Stromal cell of bone marrow (primary cell): Measurements from ENCODE around the gene SH3TC1.

ENCODE experiments used
- DNase-seq: peaks from one replicate; pipeline ENCODE4 v3.0.0-alpha.2; 2012; ENCODE audit warnings: low read depth

SH3TC1 gene

DNA sequence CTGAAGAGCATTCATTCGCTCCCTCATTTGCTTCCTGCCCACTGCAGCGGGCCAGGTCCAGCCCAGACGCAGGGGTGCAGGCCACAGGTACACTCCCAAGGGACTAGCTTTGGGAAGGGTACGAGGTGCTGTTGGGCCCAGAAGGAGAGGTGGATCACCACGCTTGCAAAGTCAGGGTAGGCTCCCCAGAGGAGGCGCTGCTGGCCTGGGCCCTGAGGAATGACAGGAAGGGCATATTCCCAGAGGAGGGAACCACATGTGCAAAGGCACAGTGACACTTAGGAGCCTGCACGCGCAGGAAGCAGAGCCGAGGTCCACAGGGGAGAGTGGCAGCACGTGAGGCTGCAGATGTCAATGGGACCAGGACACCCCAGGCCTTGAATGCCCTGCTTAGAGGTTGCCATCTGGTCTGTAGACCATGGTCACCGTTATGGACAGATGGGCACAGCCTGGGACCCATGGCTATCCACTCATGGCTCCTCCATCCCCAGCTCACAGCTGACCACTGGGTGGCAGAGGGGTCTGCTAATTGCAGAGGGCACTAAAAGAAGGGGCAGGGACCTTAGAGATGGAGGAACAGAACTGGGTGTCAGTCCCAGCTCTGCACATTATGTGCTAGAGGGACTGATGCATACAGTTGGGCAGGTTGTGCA, 78.4 kb downstream of the SH3TC1 start:
- no peak for DNase-seq

- no peak for DNase-seq
Observed at GRCh38 chr4:8278009-8278395, 78.9 kb downstream of the SH3TC1 start.

DNA sequence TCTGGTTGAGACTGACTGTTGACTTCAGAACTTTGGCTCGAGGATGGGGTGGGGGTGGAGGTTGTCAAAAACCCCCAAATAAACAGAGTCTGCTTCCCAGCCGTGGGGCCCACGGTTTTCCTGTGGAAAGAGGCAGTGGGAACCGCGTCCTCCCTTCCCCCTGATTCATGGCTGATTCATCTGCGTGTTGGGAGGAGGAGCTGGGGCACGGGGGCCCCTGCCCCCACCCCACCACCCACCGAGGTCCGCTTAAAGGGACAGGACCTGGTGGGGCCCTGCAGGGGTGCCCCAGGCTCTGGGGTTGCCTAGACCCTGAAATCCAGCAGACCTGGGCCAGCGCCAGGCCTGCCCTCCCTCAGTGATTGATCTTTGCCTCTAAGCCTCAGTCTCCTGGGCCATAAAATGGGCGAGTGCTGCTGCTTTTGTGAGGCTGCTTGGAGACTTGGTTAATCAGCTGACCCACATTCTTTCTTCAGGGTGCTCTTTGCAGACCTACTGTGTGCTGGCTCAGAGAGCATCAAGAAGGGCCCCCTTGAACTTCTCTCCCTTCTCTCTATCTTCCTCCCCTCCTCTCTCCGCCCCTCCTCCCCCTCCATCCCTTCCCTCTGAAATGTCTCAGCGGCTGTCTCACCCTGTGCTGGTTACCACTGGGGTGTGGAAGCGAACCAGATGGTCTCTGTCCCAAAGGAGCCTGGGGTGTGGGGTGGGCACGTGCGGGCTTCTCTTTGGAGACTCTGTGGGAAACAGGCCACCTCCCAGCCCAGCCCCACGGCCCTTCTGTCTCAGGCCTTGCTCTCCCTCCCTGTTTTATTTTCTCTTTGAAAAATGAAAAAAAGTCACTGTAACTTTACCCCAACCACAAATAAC, 79.6 kb downstream of the SH3TC1 start:
- peak; percentile 91 for DNase-seq

DNA sequence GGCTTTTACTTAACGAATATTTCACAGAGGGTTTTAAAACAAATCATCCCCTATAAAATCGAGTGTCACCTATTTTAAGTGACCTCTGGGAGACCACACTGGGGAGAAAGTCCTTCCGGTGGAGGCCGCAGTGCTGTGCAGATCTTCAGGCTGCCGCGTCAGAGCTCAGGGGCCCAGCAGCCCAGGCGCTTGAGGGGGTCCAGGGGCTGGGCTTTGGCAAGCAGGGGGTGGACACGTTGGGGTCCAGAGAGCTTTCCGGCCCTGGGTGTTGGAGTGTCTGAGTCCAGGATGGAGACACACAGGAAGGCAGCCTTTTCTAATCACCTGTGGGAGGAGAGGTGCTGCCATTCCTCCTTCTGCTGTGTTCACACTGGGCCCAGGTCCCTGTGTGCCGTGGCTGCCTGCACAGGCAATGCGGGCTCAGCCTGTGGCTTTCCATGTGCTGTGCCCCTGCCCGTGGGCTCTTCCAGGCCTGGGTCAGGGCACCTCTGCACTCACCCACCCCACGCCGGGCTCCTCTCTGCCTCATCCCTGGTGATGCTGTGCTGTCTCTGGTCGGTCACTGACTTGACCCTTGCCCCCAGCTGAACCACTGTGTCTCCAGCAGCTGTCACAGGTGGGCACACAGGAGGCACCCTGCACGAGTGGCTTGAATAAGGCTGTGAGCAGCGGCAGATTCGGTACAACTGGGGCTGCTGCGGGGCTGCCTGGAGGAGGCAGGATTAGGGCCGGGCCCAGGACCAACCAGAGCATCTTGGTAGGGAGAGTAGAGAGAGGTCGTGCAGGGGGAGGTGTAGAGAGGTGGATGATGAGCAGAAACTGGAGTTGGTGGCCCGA, 80.4 kb downstream of the SH3TC1 start:
- DNase-seq = no peak

DNA sequence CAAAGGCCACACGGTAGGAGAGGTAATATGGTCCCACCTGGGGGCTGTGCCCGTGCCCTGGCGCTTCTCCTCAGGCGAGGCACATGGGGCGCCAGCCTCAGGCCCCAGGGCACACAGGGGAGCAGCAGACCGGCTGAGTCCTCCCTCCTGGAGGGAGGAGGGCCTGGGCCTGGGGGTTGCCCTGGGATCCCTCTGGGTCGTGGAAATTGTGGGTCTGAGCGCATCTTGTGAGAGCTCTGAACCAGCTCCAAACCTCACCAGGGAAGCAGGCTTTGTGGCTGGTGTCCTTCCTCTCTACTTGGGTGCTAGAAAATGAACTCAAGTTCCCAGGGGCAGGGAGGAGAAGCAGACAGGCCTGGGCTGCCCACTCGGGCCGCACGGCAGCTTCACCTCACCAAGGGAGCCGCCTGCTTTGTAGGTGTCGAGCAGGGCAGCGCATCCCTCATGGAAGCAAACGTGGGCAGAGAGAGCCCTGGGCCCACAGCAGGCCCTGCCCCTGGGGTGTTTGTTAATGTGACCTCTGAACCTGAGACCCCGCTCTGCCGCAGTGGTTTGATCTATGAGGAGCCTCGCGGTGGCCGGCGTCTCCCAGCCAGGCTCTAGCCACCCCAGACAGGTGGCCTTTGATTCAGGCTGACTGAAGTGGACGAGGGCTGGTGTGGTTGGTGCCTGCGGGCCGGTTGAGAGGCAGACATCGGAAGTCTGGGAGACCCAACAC, 81.2 kb downstream of the SH3TC1 start:
- DNase-seq = no peak

GRCh38 chr4:8280876-8281440, 81.9 kb downstream of the SH3TC1 start:
- DNase-seq = no peak

DNA sequence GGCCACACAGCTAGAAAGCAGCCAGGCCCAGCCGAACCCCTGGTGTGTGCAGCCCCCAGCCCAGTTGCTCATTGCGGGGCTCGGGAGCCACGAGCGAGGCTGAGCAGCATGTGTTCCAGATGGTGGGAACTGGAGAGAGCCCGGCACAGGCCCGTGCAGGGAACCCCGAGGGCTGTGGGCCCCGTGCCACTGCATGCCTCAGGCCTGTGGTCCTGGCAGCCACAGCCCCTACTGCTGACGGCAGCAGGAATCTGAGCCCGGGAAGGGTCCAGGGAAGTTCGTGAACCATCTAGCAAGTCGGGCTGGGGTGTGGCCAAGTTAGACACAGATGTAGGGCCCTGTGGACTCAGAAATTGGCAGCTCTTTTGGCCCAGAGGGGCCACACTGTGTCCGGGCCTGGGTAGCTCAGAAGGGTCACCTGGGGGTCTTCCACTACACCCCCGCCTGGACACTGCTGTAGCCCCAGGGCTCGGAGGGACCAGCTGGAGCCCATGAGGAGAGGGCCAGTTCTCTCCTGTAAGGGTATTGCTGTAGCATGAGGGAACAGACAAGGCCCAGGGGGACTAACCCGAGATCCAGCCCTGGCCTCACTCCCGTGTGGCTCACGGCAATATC, 82.5 kb downstream of the SH3TC1 start:
- DNase-seq = peak; percentile 38

- no peak for DNase-seq
Observed at GRCh38 chr4:8282134-8282641, 83.1 kb downstream of the SH3TC1 start.

GRCh38 chr4:8282742-8283141, 83.7 kb downstream of the SH3TC1 start:
- DNase-seq = no peak

DNA sequence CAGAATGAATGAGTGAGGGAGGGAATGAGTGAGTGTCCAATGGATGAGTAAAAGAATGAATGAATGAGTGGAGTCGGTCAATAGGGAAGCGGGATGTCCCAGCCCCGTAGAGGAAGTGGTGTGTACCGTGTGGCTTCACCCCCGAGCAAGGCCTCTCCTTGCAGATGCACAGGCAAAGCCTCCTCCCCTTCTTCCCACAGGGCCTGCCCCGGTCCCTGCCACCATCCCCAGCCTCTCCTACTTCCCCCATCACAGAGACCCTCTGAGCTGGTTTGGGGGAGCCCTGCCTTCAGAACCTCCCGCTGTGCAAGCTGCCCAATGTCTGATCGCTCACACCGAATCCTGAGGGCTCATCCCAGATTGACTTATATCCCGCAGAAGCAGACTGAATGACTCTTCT, 84.1 kb downstream of the SH3TC1 start:
- no peak for DNase-seq

GRCh38 chr4:8283631-8284121, 84.6 kb downstream of the SH3TC1 start:
- no peak for DNase-seq

DNA sequence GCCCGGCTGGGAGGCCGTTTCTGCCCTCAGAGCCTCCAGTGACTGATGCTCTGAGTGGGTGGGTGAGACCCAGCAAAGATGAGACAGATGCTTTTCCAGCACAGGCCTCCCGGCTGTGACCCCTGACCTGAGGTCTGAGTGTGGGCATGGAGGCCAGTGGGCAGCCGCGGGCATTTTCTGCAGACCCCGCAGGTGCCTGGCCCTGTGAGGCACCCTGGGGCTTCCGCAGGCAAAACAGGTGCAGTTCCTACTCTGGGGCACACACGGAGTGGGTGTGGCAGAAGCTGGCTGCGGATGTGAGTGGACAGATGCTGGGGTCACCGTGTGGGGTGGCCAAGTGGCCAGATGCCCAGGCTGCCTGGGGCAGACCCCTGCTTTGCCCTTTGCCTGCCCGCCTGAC, 85.3 kb downstream of the SH3TC1 start:
- no peak for DNase-seq

GRCh38 chr4:8285143-8285975, 86.3 kb downstream of the SH3TC1 start:
- DNase-seq = no peak

GRCh38 chr4:8285976-8286718, 87.1 kb downstream of the SH3TC1 start:
- no peak for DNase-seq

GRCh38 chr4:8286719-8287342, 87.7 kb downstream of the SH3TC1 start:
- no peak for DNase-seq

GRCh38 chr4:8287343-8288280, 88.5 kb downstream of the SH3TC1 start:
- no peak for DNase-seq

DNA sequence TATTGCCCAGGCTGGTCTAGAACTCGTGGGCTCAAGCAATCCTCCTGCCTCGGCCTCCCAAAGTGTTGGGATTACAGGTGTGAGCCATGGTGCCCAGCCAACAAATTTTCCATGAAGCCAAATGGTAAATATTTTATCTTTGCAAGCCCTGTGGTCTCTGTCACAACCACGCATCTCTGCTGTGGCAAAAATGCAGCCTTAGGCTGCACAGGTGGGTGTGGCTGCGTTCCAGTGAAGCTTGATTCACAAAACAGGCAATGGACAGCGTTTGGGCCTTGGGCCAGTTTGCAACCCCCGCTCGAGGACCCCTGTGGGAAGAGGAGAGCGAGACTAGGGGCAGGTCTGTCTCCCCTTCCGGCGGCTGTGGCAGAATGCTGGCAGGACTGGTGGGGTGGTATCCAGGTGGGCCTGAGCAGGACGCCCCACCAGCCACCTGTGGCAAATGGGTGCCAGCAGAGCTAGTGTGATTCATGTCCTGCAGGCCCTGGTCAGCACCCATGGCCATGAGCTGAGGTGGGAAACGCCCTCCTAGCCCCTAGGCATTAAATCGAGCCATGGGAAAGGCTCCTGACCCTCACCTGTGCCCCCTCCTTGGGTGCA, 90.2 kb downstream of the SH3TC1 start:
- DNase-seq = no peak
